ENCODE data around the gene ANO8.
"Not testable (repeated sequence)": the region's sequence is repeated elsewhere in the genome, so short reads cannot be mapped to it uniquely, and the experiment has no call there.

ANO8 gene, protein sequence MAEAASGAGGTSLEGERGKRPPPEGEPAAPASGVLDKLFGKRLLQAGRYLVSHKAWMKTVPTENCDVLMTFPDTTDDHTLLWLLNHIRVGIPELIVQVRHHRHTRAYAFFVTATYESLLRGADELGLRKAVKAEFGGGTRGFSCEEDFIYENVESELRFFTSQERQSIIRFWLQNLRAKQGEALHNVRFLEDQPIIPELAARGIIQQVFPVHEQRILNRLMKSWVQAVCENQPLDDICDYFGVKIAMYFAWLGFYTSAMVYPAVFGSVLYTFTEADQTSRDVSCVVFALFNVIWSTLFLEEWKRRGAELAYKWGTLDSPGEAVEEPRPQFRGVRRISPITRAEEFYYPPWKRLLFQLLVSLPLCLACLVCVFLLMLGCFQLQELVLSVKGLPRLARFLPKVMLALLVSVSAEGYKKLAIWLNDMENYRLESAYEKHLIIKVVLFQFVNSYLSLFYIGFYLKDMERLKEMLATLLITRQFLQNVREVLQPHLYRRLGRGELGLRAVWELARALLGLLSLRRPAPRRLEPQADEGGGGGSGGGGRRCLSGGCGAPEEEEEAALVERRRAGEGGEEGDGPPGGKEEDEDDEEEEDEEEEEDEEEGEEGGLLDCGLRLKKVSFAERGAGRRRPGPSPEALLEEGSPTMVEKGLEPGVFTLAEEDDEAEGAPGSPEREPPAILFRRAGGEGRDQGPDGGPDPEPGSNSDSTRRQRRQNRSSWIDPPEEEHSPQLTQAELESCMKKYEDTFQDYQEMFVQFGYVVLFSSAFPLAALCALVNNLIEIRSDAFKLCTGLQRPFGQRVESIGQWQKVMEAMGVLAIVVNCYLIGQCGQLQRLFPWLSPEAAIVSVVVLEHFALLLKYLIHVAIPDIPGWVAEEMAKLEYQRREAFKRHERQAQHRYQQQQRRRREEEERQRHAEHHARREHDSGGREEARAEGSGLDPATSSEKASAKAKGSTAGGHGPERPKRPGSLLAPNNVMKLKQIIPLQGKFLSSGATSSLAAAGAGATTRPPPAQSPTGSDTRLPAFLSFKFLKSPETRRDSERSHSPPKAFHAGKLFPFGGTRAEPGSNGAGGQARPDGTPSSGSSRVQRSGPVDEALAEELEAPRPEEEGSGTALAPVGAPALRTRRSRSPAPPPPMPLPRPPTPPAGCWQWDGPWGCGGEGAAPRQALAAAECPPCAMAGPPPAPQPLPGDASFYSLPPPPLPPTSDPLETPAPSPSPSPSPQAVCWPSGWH
- 23.1 reads per million in 2 donors for total RNA-seq

- peak; percentile 82 to 98 (median 93) for DNase-seq
Observed at GRCh38 chr19:17334414-17335409, at the start of gene ANO8. Gene ANO8, minus strand, starts transcription at chr19:17334855. Its CDS starts 185 bp downstream, at chr19:17334670.

GRCh38 chr19:17380426-17381138, 45.9 kb upstream of the ANO8 start:
- no peak for DNase-seq

GRCh38 chr19:17379221-17379631, 44.6 kb upstream of the ANO8 start:
- DNase-seq = no peak

DNA sequence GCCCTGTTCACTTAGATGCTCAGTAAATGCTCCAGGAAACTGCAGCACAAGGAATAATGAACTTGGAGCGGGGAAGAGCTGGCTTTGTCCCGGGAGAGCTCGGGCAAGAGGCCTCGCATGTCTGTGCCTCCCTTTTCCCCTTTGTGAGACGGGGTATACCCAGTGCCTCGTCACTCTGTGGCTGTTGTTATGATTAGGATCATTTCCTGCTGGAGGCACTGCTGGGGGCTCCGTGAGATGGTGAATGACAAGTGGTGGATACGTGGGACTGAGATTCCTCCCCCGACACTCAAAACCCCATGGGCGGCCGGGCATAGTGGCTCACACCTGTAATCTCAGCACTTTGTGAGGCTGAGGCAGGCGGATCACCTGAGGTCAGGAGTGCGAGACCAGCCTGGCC, 43.6 kb upstream of the ANO8 start:
- DNase-seq = no peak

GRCh38 chr19:17376935-17377600, 42.4 kb upstream of the ANO8 start, which contains the start of gene PLVAP:
Gene PLVAP, minus strand, starts transcription at chr19:17377342. Its CDS starts 54 bp downstream, at chr19:17377288.
- no peak for DNase-seq

GRCh38 chr19:17370026-17370587, 35.5 kb upstream of the ANO8 start:
- no peak for DNase-seq

DNA sequence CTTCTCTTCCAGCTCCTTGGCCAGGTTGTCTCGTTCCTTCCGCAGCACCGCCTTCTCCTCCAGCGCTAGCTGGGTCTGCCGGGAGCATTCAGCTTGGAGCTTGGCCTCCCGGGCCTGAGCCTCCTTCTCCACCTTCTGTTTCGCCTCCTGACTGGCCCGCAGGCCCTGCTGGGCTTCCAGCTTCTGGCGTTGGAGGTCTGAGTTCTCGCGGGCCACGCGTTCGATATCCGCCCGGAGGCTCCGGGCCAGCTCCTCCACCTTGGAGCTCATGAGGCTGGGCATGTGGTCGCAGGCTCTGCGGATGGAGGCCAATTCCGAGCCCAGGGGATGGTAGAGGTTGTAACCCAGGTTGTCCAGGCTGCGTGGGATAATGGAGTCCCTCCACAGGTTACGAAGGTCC, 30.7 kb upstream of the ANO8 start:
- no peak for DNase-seq

DNA sequence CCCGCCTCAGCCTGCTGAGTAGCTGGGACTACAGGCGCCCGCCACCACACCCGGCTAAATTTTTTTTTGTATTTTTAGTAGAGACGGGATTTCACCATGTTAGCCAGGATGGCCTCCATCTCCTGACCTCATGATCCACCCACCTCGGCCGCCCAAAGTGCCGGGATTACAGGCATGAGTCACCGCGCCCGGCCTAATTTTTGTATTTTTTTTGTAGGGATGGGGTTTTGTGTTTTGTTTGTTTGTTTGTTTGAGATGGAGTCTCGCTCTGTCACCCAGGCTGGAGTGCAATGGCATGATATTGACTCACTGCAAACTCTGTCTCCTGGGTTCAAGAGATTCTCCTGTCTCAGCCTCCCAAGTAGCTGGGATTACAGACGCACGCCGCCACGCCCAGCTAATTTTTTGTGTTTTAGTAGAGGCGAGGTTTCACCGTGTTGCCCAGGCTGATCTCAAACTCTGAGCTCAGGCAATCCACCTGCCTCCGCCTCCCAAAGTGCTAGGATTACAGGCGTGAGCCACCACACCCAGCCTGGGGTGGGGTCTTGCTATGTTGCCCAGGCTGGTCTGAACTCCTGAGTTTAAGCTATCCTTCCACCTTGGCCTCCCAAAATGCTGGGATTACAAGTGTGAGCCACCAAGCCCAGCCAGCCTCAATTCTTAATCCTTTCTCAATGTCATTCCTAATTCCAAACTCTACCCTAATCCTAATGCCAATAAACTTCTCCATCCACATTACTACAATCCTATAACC, 29.4 kb upstream of the ANO8 start:
- not testable (repeated sequence) for DNase-seq

- no peak for DNase-seq
Observed at GRCh38 chr19:17359905-17360800, 25.5 kb upstream of the ANO8 start.

DNA sequence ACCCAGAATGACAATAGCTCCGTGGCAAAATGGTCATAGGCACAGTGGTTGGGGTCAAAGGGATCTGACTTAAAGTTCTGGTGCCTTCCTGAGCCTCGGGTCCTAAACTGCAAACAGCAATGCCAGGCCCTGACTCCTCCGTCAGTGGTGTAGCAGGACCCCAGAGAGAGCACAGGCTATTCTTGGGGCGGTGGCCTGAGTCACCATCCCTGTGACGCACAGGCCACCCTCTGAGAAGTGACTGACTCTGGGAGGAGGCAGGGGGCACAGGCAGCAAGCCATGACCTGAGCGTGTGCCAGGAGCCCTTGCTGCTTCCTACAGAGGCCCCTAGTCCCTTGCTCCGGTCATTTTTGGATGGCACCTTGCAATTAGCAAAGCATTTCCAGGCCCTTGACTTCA, 23.7 kb upstream of the ANO8 start:
- DNase-seq = no peak

DNA sequence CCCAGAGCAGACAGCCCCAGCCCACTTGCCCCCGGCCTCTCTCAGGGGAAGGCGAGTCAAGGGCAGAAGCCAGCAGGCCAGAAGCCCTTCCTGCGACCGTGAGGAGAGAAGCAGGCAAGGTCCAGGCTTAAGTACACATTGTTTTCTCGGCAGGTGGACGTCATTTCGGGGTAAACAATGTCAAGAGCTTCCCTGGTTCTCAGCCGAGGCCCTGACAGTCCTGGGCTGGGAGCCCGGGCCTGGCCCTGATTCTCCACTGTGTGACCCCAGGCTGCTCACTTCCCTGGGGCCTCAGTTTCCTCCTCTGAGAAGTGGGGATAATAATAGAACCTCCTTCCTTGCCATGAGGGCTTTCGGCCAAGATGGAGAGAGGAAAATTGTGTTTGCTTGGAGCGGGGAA, 23.1 kb upstream of the ANO8 start:
- no peak for DNase-seq

- no peak for DNase-seq
Observed at GRCh38 chr19:17357078-17357666, 22.5 kb upstream of the ANO8 start.

- DNase-seq = no peak
Observed at GRCh38 chr19:17353386-17353785, 18.7 kb upstream of the ANO8 start.

- DNase-seq = no peak
Observed at GRCh38 chr19:17352608-17353280, 18.1 kb upstream of the ANO8 start.

DNA sequence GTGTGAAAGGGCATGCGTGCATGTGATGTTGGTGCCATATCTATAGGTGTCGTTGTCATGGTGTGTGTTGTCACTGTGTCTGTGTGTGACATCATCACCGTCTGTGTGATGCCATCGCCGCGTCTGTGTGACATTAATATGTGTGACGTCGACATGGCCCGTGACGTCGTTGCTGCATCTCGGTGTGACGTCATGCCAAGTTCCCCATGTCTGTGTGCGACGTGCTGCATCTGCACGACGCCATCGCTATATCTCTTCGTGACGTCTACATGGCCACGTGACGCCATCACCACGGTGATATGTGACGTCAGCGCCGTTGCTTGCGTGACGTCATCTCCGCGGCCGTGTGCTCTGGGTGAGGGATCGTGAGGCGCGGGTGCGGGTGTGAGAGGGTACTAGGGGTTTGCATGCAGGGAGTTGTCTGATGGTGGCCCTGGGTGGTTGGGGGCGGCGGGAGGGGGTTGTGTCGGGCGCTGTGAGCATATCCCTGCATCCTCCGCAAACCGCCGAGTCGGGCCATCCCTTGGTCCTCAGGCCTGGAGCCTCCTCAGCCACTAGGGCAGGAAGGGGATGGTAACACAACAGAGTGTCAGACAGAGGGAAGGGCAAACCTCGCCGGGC, 17.3 kb upstream of the ANO8 start:
- no peak for DNase-seq

GRCh38 chr19:17348700-17349099, 14.0 kb upstream of the ANO8 start:
- DNase-seq = no peak

DNA sequence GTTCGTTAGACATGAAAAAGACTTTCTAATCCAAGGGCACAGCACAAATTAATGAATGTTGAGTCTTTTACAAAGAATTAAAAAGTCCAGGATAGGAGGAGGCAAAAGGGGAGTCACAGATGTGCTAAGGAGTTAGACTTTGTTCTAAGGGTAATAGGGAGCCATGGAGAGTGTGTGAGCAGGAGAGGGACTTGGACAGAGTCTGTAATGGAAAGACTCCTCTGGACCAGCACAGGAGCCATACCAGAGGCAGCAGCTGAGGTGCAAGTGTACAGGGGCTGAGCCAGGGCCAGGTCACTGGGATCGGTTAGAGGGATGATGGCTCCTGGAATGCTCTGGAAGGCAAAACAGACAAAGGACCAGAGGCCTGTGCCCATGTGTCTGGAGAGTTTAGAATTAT, 13.2 kb upstream of the ANO8 start:
- DNase-seq = no peak

Measured in T-helper 2 cell (primary cell).